ENCODE data around the gene ADGRL2.

ADGRL2 gene

DNA sequence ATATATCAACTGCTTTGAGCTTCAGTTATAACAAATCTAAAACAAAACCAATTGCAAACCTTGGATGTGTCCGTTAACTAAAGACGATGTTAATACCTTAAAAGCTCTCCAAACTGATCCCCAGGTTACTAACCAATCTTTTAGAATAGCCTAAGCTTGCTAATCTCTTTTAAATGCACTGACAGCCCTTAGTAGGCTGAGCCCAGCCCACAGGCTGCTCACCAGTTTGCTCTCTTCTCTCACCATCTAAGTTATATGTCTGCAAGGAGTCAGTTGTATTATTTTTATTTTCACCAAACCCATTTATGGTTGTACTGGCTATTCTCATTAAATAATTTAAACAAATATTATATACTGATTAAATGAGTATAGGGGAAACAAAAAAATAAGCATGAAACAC, 199.5 kb downstream of the ADGRL2 start:
- Histone ChIP-seq H3K36me3 (ENCODE audit: control insufficient read depth in 1 of 2, insufficient read depth in 2 of 2, low read length in 2 of 2) (no peaks in the 10 kb centered on the region), H3K27ac (ENCODE audit: low read length) (no peak overlapping the region), H3K4me1 (ENCODE audit: control insufficient read depth in 1 of 2, insufficient read depth in 2 of 2, low read length in 2 of 2) (peaks cover 0 to 7% of the 10 kb centered on the region in 2 donors), H3K9me3 (ENCODE audit: control insufficient read depth in 1 of 2, low read length in 2 of 2) (no peaks in the 10 kb centered on the region), H3K27me3 (ENCODE audit: low read depth, low read length) (no peaks in the 10 kb centered on the region), H3K4me3 (ENCODE audit: low read depth in 1 of 2, low read length in 2 of 2) (no peak overlapping the region)

DNA sequence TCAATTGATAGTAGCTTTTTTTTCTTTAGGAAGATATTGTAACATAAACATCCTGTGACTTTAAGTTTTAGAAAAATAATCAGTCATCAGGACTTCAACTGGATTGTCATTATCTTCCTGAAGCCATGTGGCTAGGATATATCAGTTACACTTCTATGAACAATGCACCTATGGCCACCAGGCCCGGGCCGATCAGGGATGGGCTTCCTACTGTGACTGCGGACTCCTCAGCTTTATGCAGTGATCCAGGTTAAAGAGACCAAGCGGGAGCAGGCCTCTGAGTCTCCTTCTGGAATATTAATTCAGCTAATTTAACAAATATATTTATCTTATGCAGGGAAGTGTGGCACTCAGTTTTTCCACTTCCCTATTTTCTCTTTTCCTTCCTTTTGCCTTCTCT, 200.6 kb downstream of the ADGRL2 start:
- no peaks in the 10 kb centered on the region for H3K36me3 ChIP-seq (ENCODE audit: control insufficient read depth in 1 of 2, insufficient read depth in 2 of 2, low read length in 2 of 2)
- peaks cover 0 to 7% of the 10 kb centered on the region in 2 donors for H3K4me1 ChIP-seq (ENCODE audit: control insufficient read depth in 1 of 2, insufficient read depth in 2 of 2, low read length in 2 of 2)
- no peak overlapping the region for H3K4me3 ChIP-seq (ENCODE audit: low read depth in 1 of 2, low read length in 2 of 2)
- no peak overlapping the region for H3K27ac ChIP-seq (ENCODE audit: low read length)
- H3K27me3 ChIP-seq (ENCODE audit: low read depth, low read length): no peaks in the 10 kb centered on the region
- H3K9me3 ChIP-seq (ENCODE audit: control insufficient read depth in 1 of 2, low read length in 2 of 2): no peaks in the 10 kb centered on the region

DNA sequence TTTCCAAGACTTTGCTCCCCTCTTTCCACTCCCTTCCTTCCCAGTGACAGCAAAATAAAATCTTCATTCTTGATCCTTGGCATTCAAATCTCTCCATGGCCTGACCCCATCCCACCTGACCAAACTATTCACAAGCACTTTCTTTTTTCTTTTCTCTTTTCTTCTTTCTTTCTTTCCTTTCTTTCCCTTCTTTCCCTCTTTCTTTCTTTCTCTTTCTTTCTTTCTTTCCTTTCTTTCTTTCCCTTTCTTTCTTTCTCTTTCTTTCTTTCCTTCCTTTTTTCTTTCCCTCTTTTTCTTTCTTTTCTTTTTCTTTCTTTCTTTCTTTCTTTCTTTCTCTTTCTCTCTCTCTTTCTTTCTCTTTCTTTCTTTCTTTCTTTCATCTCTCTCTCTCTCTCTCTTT, 207.1 kb downstream of the ADGRL2 start:
- no peaks in the 10 kb centered on the region for H3K9me3 ChIP-seq (ENCODE audit: control insufficient read depth in 1 of 2, low read length in 2 of 2)
- no peaks in the 10 kb centered on the region for H3K36me3 ChIP-seq (ENCODE audit: control insufficient read depth in 1 of 2, insufficient read depth in 2 of 2, low read length in 2 of 2)
- no peak overlapping the region for H3K4me3 ChIP-seq (ENCODE audit: low read depth in 1 of 2, low read length in 2 of 2)
- H3K4me1 ChIP-seq (ENCODE audit: control insufficient read depth in 1 of 2, insufficient read depth in 2 of 2, low read length in 2 of 2): no peaks in the 10 kb centered on the region
- H3K27ac ChIP-seq (ENCODE audit: low read length): no peak overlapping the region
- H3K27me3 ChIP-seq (ENCODE audit: low read depth, low read length): no peaks in the 10 kb centered on the region

- Histone ChIP-seq H3K27ac (ENCODE audit: low read length) (no peak overlapping the region), H3K27me3 (ENCODE audit: low read depth, low read length) (no peaks in the 10 kb centered on the region), H3K4me3 (ENCODE audit: low read depth in 1 of 2, low read length in 2 of 2) (no peak overlapping the region), H3K4me1 (ENCODE audit: control insufficient read depth in 1 of 2, insufficient read depth in 2 of 2, low read length in 2 of 2) (no peaks in the 10 kb centered on the region), H3K36me3 (ENCODE audit: control insufficient read depth in 1 of 2, insufficient read depth in 2 of 2, low read length in 2 of 2) (no peaks in the 10 kb centered on the region), H3K9me3 (ENCODE audit: control insufficient read depth in 1 of 2, low read length in 2 of 2) (no peaks in the 10 kb centered on the region)
Measured at GRCh38 chr1:82013702-82014101, 213.0 kb downstream of the ADGRL2 start.

DNA sequence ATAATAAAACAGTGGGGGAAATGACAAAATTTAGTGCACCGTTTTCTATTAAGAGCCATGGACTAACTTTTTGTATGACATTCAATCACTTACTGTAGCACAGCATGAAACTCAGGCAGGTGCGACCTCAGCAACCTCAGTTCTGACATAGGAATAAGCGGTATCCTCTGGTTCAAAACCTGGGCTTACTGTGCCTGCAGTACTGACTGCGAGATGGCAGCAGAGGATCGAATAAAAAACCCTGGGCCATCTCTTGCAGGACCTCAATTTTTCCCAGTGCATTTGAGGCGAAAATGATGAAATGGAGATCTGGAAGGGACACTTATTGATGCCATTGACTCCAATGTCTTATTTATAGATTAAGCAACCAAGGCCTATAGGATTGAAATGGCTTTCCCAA, 214.7 kb downstream of the ADGRL2 start:
- H3K4me1 ChIP-seq (ENCODE audit: control insufficient read depth in 1 of 2, insufficient read depth in 2 of 2, low read length in 2 of 2): no peaks in the 10 kb centered on the region
- no peaks in the 10 kb centered on the region for H3K36me3 ChIP-seq (ENCODE audit: control insufficient read depth in 1 of 2, insufficient read depth in 2 of 2, low read length in 2 of 2)
- no peak overlapping the region for H3K27ac ChIP-seq (ENCODE audit: low read length)
- H3K27me3 ChIP-seq (ENCODE audit: low read depth, low read length): no peaks in the 10 kb centered on the region
- H3K4me3 ChIP-seq (ENCODE audit: low read depth in 1 of 2, low read length in 2 of 2): no peak overlapping the region
- H3K9me3 ChIP-seq (ENCODE audit: control insufficient read depth in 1 of 2, low read length in 2 of 2): no peaks in the 10 kb centered on the region

DNA sequence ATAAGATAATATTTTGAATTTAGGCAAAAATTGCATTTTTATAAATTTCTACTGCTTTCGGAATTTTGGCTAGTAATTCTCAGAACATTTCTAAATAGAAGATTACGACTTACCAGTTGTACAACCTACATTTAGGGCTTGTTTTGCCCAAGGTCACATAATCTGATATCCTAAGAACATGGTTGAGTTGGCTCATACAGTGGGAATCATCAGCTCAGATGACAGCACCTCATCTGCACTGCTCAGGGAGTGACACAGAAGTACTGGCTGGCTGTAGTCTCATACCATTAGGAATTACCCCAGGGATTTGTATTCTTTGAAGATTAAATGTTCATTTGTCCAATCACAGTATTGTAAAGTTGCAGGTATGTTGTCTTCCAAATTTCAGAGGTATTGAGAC, 217.6 kb downstream of the ADGRL2 start:
- Histone ChIP-seq H3K27me3 (ENCODE audit: low read depth, low read length) (no peaks in the 10 kb centered on the region), H3K9me3 (ENCODE audit: control insufficient read depth in 1 of 2, low read length in 2 of 2) (no peaks in the 10 kb centered on the region), H3K4me3 (ENCODE audit: low read depth in 1 of 2, low read length in 2 of 2) (no peak overlapping the region), H3K36me3 (ENCODE audit: control insufficient read depth in 1 of 2, insufficient read depth in 2 of 2, low read length in 2 of 2) (no peaks in the 10 kb centered on the region), H3K4me1 (ENCODE audit: control insufficient read depth in 1 of 2, insufficient read depth in 2 of 2, low read length in 2 of 2) (no peaks in the 10 kb centered on the region), H3K27ac (ENCODE audit: low read length) (no peak overlapping the region)

DNA sequence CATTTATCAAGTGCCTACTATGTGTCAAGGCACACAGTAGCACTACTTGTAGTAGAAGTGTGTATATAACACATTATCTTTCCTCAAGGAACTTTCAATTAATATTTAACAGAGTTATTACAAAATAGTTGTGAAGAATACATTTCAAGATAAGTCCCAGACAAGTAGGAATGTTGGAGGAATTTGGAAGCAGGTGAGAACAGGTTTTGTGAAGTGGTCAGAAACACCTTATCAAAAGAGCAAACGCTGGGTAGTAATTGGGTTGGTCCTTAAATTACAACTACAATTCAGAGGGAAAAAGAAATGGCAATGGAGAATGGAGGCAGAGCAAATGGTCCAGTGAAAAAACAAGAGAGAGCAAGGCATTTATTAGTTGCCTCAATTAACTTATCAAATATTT, 218.8 kb downstream of the ADGRL2 start:
- Histone ChIP-seq H3K4me3 (ENCODE audit: low read depth in 1 of 2, low read length in 2 of 2) (no peak overlapping the region), H3K27me3 (ENCODE audit: low read depth, low read length) (no peaks in the 10 kb centered on the region), H3K4me1 (ENCODE audit: control insufficient read depth in 1 of 2, insufficient read depth in 2 of 2, low read length in 2 of 2) (no peaks in the 10 kb centered on the region), H3K27ac (ENCODE audit: low read length) (no peak overlapping the region), H3K36me3 (ENCODE audit: control insufficient read depth in 1 of 2, insufficient read depth in 2 of 2, low read length in 2 of 2) (no peaks in the 10 kb centered on the region), H3K9me3 (ENCODE audit: control insufficient read depth in 1 of 2, low read length in 2 of 2) (no peaks in the 10 kb centered on the region)

DNA sequence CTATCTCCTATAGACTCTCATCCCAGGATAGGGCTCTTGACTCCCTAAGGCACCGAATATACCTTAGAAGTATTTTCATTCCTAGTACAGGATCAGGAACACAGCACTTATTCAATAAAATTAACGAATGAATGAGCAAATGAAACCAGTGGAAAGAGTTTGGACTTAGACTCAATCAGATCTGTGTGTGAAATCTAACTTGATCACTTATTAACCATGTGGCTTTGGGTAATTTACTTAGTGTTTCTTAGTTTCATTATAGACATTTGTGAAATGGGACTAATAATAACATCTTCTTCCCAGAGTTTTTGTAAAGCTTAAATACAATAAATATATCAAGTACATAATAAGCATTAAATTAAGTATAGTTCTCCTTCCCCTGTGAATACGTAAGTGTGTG, 230.1 kb downstream of the ADGRL2 start:
- H3K36me3 ChIP-seq (ENCODE audit: control insufficient read depth in 1 of 2, insufficient read depth in 2 of 2, low read length in 2 of 2): no peaks in the 10 kb centered on the region
- no peak overlapping the region for H3K27ac ChIP-seq (ENCODE audit: low read length)
- no peaks in the 10 kb centered on the region for H3K9me3 ChIP-seq (ENCODE audit: control insufficient read depth in 1 of 2, low read length in 2 of 2)
- H3K4me1 ChIP-seq (ENCODE audit: control insufficient read depth in 1 of 2, insufficient read depth in 2 of 2, low read length in 2 of 2): no peaks in the 10 kb centered on the region
- H3K4me3 ChIP-seq (ENCODE audit: low read depth in 1 of 2, low read length in 2 of 2): no peak overlapping the region
- H3K27me3 ChIP-seq (ENCODE audit: low read depth, low read length): no peaks in the 10 kb centered on the region

GRCh38 chr1:82032068-82032467, 231.3 kb downstream of the ADGRL2 start:
- Histone ChIP-seq H3K27ac (ENCODE audit: low read length) (no peak overlapping the region), H3K36me3 (ENCODE audit: control insufficient read depth in 1 of 2, insufficient read depth in 2 of 2, low read length in 2 of 2) (no peaks in the 10 kb centered on the region), H3K9me3 (ENCODE audit: control insufficient read depth in 1 of 2, low read length in 2 of 2) (no peaks in the 10 kb centered on the region), H3K4me3 (ENCODE audit: low read depth in 1 of 2, low read length in 2 of 2) (no peak overlapping the region), H3K27me3 (ENCODE audit: low read depth, low read length) (no peaks in the 10 kb centered on the region), H3K4me1 (ENCODE audit: control insufficient read depth in 1 of 2, insufficient read depth in 2 of 2, low read length in 2 of 2) (no peaks in the 10 kb centered on the region)

DNA sequence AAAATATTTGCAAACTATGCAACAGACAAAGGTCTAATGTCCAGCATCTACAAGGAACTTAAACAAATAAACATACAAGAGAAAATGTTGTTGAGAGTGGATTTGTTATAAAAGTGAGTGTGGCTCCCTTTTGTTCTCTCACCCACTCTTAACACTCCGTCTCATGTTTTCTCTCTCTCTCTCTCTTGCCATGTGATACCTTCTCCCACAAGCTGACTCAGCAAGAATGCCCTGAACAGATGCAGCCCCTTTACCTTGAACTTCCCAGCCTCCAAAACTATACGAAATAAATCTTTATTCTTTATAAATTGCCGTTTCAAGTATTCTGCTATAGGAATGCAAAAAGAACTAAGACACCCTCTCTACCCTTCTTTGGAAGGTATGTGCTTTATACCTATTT, 234.1 kb downstream of the ADGRL2 start:
- Histone ChIP-seq H3K36me3 (ENCODE audit: control insufficient read depth in 1 of 2, insufficient read depth in 2 of 2, low read length in 2 of 2) (no peaks in the 10 kb centered on the region), H3K4me1 (ENCODE audit: control insufficient read depth in 1 of 2, insufficient read depth in 2 of 2, low read length in 2 of 2) (no peaks in the 10 kb centered on the region), H3K4me3 (ENCODE audit: low read depth in 1 of 2, low read length in 2 of 2) (no peak overlapping the region), H3K9me3 (ENCODE audit: control insufficient read depth in 1 of 2, low read length in 2 of 2) (no peaks in the 10 kb centered on the region), H3K27ac (ENCODE audit: low read length) (no peak overlapping the region), H3K27me3 (ENCODE audit: low read depth, low read length) (no peaks in the 10 kb centered on the region)
